ENCODE data around the gene BLID. TPM values are rescaled to one million over a fixed set of nuclear protein-coding genes. Genes with fewer than 3 reads are reported as not detected.
A peak's percentile ranks its signal among the peaks of the same experiment; 100 is the strongest.

Gene BLID
- total RNA-seq, 1 experiment from 2014 or later = 8.0 TPM

- no peak for DNase-seq (ENCODE audit: low read depth)
Observed at GRCh38 chr11:122082205-122082604, 33.8 kb downstream of the BLID start.

GRCh38 chr11:122081073-122081472 is 34.9 kb downstream of the BLID start:
- no peak for DNase-seq (ENCODE audit: low read depth)

- no peak for DNase-seq (ENCODE audit: low read depth)
Observed at GRCh38 chr11:122077459-122077858, 38.6 kb downstream of the BLID start.

- DNase-seq (ENCODE audit: low read depth) = no peak
Observed at GRCh38 chr11:122076512-122077120, 39.4 kb downstream of the BLID start.

- DNase-seq (ENCODE audit: low read depth) = no peak
Observed at GRCh38 chr11:122075016-122075415, 41.0 kb downstream of the BLID start.

- DNase-seq (ENCODE audit: low read depth) = no peak
Observed at GRCh38 chr11:122074022-122074421, 42.0 kb downstream of the BLID start.

GRCh38 chr11:122071709-122072202 is 44.3 kb downstream of the BLID start:
- DNase-seq (ENCODE audit: low read depth) = no peak

GRCh38 chr11:122069707-122070360 is 46.2 kb downstream of the BLID start:
- peak; percentile 80 for DNase-seq (ENCODE audit: low read depth)

- DNase-seq (ENCODE audit: low read depth) = no peak
Observed at GRCh38 chr11:122068837-122069236, 47.2 kb downstream of the BLID start.

- DNase-seq (ENCODE audit: low read depth) = no peak
Observed at GRCh38 chr11:122068141-122068540, 47.9 kb downstream of the BLID start.

All from LHCN-M2 (cell line).